HepG2 (cell line): ENCODE data around the gene PTGES3. TPM values are rescaled to one million over a fixed set of nuclear protein-coding genes. Genes with fewer than 3 reads are reported as not detected.
A peak's percentile ranks its signal among the peaks of the same experiment; 100 is the strongest.

Experiments
- BCL6 ChIP-seq: IDR thresholded peaks from 2 replicates; pipeline ENCODE4 v1.6.1; 2016; ENCODE audit warnings: missing genetic modification reagents, missing compliant biosample characterization
- FOXO1 ChIP-seq: sonication (generic); formaldehyde crosslinking; IDR thresholded peaks from 2 replicates; pipeline ENCODE4 v1.4.0; 2020; ENCODE audit warnings: missing genetic modification reagents
- GPN1 ChIP-seq: sonication (generic); formaldehyde crosslinking; IDR thresholded peaks from 2 replicates; pipeline ENCODE4 v1.5.1; 2020; ENCODE audit warnings: missing genetic modification reagents, borderline replicate concordance
- LCORL ChIP-seq, 2 experiments: fragments of 450-650 bp in 1 of 2; sonication (generic) in 1 of 2; formaldehyde crosslinking in 1 of 2; IDR thresholded peaks; 2 replicates each; pipeline versions ENCODE4 v1.5.0 to v1.6.1; 2017 to 2020; ENCODE audit warnings: antibody characterized with exemption in 1 of 2, missing genetic modification reagents in 1 of 2
- MATR3 ChIP-seq: sonication (generic); formaldehyde crosslinking; IDR thresholded peaks from 2 replicates; pipeline ENCODE4 v1.4.0; 2020; ENCODE audit warnings: missing genetic modification reagents
- MEIS2 ChIP-seq: sonication (generic); formaldehyde crosslinking; IDR thresholded peaks from 2 replicates; pipeline ENCODE4 v1.9.0; 2021; ENCODE audit warnings: mild to moderate bottlenecking, missing genetic modification reagents
- MXD4 ChIP-seq: IDR thresholded peaks from 2 replicates; pipeline ENCODE4 v1.6.1; 2016; ENCODE audit warnings: mild to moderate bottlenecking, missing biosample characterization, missing genetic modification reagents
- SMYD3 ChIP-seq: sonication (generic); formaldehyde crosslinking; IDR thresholded peaks from 2 replicates; pipeline ENCODE4 v1.8.1; 2023; ENCODE audit warnings: mild to moderate bottlenecking, missing genetic modification reagents
- ZBTB7B ChIP-seq: sonication (generic); formaldehyde crosslinking; IDR thresholded peaks from 2 replicates; pipeline ENCODE4 v1.4.0; 2020; ENCODE audit warnings: missing genetic modification reagents
- ZKSCAN8 ChIP-seq: IDR thresholded peaks from 2 replicates; pipeline ENCODE4 v1.6.1; 2016; ENCODE audit warnings: borderline replicate concordance, missing genetic modification reagents, missing compliant biosample characterization
- ZNF326 ChIP-seq: sonication (generic); formaldehyde crosslinking; IDR thresholded peaks from 2 replicates; pipeline ENCODE4 v1.4.0; 2020; ENCODE audit warnings: missing genetic modification reagents, borderline replicate concordance
- ZNF577 ChIP-seq: sonication (generic); formaldehyde crosslinking; IDR thresholded peaks from 2 replicates; pipeline ENCODE4 v1.4.0; 2020; ENCODE audit warnings: mild to moderate bottlenecking, low read depth, missing genetic modification reagents, borderline replicate concordance
- ZNF598 ChIP-seq: sonication (generic); formaldehyde crosslinking; IDR thresholded peaks from 2 replicates; pipeline ENCODE4 v1.5.1; 2020; ENCODE audit warnings: mild to moderate bottlenecking, missing genetic modification reagents, borderline replicate concordance
- ZNF749 ChIP-seq: sonication (generic); formaldehyde crosslinking; IDR thresholded peaks from 2 replicates; pipeline ENCODE4 v1.8.0; 2022; ENCODE audit warnings: mild to moderate bottlenecking, missing genetic modification reagents, moderate library complexity, borderline replicate concordance
- ZNF790 ChIP-seq: sonication (generic); formaldehyde crosslinking; IDR thresholded peaks from 2 replicates; pipeline ENCODE4 v1.8.0; 2022; ENCODE audit warnings: missing genetic modification reagents, mild to moderate bottlenecking, borderline replicate concordance
- ZNF816 ChIP-seq: sonication (generic); formaldehyde crosslinking; IDR thresholded peaks from 2 replicates; pipeline ENCODE4 v1.8.0; 2022; ENCODE audit warnings: missing genetic modification reagents, mild to moderate bottlenecking, borderline replicate concordance
- ZSCAN12 ChIP-seq: sonication (generic); formaldehyde crosslinking; IDR thresholded peaks from 2 replicates; pipeline ENCODE4 v1.9.0; 2021; ENCODE audit warnings: mild to moderate bottlenecking, missing genetic modification reagents
- polyA plus RNA-seq, 8 experiments: library from polyadenylated mRNA; depleted of rRNA in 3 of 8; stranded (reverse) in 7 of 8; unstranded in 1 of 8; fragments of >200 nt; fragmentation: Illumina TruSeq in 4 of 8; extraction: Trizol in 4 of 8; gene quantifications; 2 replicates each; pipeline versions ENCODE4 v1.2.1 to v1.2.3, GENCODE V29; 2011 to 2016; ENCODE audit warnings: low read depth in 4 of 8, missing spikeins in 1 of 8, mixed read lengths in 1 of 8; ENCODE audit not compliant: insufficient read depth in 1 of 8
- total RNA-seq, 5 experiments: library from RNA; depleted of rRNA; stranded (reverse); fragments of >200 nt; fragmentation: Illumina TruSeq; extraction: Trizol; gene quantifications; 2 replicates each; pipeline ENCODE4 v1.2.3, GENCODE V29; 2016; ENCODE audit warnings: low read depth in 1 of 5
- TF ChIP-seq, protein P1 (sequence below): fragments of 450-650 bp; IDR thresholded peaks from 2 replicates; pipeline ENCODE4 v1.6.1; 2017
- TF ChIP-seq, protein P2 (sequence below): sonication (generic); formaldehyde crosslinking; IDR thresholded peaks from 2 replicates; pipeline ENCODE4 v1.9.0; 2021; ENCODE audit warnings: missing genetic modification reagents, mild to moderate bottlenecking, borderline replicate concordance
- TF ChIP-seq, protein P3 (sequence below): sonication (generic); formaldehyde crosslinking; conservative IDR thresholded peaks from 2 replicates; pipeline ENCODE4 v1.4.0; 2020; ENCODE audit warnings: missing genetic modification reagents

The PTGES3 gene
- total and polyA plus RNA-seq, 2 of the 13 experiments (the other 11 are each of a cell fraction or from before 2014, with no cell fraction given): 54.4 to 159 TPM

DNA sequence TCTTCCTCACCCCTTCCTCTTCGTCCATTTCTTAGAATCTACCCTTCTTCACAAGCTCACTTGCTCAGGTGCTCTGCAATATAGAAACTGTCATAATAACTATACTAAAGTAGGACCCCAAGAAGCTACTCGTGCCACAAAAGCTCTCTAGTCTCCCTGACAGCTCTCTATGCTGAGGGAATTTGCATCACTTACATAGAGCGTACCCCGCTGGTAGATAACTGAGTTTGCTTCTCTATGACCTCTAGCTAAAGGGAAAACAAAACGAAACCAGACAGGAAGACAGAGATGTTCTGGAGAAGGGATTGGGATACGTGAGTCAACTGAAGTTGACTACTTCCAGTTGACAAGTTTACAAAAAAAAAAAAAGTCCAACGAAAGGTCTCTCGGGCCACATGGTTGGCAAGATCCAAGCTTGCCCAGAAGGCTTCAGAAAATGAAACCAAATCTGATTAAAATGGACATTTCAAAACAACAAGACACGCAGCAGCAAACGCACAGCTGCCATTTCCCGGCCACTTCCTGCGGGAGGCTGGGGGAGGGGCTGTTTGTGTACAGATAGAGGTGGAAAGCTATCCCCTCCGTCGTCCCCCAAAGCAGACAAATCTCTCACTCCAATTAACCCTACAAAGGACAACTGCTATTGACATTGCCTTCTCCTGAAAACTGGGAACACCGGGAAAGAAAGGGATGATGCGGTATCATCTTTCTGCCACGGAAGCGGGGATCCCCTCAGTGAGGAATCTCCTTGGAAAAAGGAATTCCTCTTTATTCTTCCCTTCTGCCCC, 59.2 kb downstream of the PTGES3 start (continued):
- TF ChIP-seq, protein P1, sequence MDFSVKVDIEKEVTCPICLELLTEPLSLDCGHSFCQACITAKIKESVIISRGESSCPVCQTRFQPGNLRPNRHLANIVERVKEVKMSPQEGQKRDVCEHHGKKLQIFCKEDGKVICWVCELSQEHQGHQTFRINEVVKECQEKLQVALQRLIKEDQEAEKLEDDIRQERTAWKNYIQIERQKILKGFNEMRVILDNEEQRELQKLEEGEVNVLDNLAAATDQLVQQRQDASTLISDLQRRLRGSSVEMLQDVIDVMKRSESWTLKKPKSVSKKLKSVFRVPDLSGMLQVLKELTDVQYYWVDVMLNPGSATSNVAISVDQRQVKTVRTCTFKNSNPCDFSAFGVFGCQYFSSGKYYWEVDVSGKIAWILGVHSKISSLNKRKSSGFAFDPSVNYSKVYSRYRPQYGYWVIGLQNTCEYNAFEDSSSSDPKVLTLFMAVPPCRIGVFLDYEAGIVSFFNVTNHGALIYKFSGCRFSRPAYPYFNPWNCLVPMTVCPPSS: no peak
- TF ChIP-seq MEIS2 (no peak), ZNF598 (CRISPR knock-in tag) (no peak), BCL6 (CRISPR knock-in tag) (no peak), ZNF749 (no peak), ZNF577 (CRISPR knock-in tag) (no peak), ZBTB7B (CRISPR knock-in tag) (0 out of 2 replicates have a peak, but pooled peaks have one; percentile 39), MATR3 (CRISPR knock-in tag) (no peak), ZSCAN12 (CRISPR knock-in tag) (no peak), LCORL (IDR thresholded peaks at IDR 0.05) (no peak), LCORL (CRISPR knock-in tag; IDR thresholded peaks at IDR 0.05) (0 out of 2 replicates have a peak, but pooled peaks have one; percentile 34), SMYD3 (CRISPR knock-in tag) (no peak), MXD4 (CRISPR knock-in tag) (no peak), ZNF790 (CRISPR knock-in tag) (no peak), ZNF326 (CRISPR knock-in tag) (no peak), GPN1 (no peak), ZKSCAN8 (no peak), ZNF816 (CRISPR knock-in tag) (no peak), FOXO1 (peak; percentile 32)
- TF ChIP-seq, protein P2, sequence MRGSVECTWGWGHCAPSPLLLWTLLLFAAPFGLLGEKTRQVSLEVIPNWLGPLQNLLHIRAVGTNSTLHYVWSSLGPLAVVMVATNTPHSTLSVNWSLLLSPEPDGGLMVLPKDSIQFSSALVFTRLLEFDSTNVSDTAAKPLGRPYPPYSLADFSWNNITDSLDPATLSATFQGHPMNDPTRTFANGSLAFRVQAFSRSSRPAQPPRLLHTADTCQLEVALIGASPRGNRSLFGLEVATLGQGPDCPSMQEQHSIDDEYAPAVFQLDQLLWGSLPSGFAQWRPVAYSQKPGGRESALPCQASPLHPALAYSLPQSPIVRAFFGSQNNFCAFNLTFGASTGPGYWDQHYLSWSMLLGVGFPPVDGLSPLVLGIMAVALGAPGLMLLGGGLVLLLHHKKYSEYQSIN: no peak
- TF ChIP-seq, protein P3, sequence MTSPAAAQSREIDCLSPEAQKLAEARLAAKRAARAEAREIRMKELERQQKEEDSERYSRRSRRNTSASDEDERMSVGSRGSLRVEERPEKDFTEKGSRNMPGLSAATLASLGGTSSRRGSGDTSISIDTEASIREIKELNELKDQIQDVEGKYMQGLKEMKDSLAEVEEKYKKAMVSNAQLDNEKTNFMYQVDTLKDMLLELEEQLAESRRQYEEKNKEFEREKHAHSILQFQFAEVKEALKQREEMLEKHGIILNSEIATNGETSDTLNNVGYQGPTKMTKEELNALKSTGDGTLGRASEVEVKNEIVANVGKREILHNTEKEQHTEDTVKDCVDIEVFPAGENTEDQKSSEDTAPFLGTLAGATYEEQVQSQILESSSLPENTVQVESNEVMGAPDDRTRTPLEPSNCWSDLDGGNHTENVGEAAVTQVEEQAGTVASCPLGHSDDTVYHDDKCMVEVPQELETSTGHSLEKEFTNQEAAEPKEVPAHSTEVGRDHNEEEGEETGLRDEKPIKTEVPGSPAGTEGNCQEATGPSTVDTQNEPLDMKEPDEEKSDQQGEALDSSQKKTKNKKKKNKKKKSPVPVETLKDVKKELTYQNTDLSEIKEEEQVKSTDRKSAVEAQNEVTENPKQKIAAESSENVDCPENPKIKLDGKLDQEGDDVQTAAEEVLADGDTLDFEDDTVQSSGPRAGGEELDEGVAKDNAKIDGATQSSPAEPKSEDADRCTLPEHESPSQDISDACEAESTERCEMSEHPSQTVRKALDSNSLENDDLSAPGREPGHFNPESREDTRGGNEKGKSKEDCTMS (CRISPR knock-in tag): no peak
